GM19455 (cell line): ENCODE results near the gene COLEC12.

ENCODE experiments used
- ATAC-seq: cut with Tn5 transposase; IDR thresholded peaks from one replicate; pipeline ENCODE4 v1.9.1; 2021; ENCODE audit not compliant: unreplicated experiment

COLEC12 gene

DNA sequence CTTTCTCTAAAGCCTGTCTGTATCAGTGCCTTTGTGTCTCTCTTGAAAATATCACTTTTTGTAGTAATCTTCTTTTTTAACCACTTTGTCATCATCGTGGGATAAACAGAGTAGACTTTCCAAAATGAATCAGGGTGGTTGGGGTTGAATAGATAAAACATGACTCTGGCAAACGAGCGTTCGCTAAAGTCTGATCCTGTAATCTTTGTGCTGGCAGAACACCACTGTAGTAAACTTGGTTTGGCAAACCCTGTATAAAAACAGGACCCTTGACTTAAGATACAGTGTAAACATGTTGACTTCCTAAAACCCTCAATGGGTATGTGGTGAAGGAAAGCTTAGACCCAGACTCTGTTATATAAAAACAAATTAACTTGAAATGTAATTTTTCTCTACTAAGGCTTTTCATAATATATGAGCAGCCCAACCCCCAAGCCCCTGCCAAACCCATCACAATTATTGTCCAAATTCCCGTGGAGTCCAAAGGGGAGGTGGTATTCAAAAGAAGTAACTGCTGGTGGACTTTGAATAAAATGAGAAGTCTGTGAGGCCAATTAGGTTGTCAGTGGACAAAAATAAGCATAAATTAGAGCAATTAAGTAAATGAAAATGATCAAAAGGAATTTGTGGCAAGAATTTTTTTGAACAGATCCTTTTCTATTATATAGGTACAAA is 52.2 kb downstream of the COLEC12 start:
- no peak for ATAC-seq

DNA sequence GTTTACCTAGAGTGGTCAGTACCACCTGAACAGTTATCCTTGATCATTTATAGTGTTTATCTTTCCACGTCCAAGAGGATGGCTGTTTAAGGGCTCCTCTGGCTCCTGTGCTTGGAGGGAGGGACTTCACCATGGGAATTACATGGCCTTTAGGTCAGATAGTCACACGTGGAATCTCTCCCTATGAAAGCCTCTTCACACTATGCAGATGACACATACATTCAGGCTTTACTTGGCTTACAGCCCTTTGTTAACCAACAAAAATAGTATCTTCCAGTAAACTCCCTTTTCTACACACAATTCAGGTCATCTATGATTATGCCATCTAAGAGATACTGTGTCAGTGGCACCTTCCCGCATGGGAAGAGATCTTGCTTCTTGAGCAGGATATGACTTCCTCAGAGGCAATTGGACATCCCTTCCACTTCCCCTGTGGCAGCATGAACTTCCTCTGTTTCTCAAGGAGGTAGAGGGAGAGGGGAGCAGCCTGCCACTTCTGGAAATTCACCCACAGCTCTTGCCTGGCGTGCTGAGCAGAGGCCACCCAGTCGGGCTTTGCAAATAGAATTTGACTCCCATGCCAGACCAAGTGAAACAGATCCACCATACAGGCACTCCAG is 53.5 kb downstream of the COLEC12 start:
- ATAC-seq: no peak

DNA sequence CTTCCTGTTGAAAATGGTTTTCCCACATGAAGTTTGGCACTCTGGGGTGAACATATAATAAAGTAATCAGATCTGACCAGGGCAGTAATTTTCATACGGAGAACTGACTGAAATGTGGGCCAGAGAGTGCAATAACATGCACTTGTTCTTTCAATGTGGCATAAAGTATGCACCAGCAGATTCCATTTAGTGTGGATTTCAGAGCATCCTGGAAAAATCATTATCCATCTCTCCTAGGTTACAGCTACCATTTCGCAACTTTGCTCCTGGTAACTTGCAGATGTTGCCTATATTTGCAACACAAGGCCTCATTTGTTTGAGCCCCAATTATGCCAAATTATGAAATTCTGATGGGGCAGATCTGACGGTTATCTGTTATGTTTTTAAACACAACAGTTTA is 55.4 kb downstream of the COLEC12 start:
- ATAC-seq: no peak

DNA sequence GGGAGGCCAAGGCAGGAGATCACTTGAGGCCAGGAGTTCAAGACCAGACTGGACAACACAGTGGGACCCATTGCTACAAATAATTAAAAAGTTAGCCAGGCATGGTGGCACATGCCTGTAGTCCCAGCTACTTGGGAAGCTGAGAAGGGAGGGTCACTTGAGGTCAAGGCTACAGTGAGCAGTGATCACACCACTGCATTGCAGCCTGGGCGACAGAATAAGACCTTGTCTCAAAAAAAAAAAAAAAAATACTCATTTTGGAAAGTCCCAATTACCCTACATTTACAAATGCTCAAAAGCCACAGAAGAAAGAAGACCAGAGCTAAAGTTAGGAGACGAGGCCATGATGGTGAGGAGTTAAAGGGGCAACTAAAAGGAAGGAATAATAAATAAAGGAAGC is 61.9 kb downstream of the COLEC12 start:
- ATAC-seq: no peak

DNA sequence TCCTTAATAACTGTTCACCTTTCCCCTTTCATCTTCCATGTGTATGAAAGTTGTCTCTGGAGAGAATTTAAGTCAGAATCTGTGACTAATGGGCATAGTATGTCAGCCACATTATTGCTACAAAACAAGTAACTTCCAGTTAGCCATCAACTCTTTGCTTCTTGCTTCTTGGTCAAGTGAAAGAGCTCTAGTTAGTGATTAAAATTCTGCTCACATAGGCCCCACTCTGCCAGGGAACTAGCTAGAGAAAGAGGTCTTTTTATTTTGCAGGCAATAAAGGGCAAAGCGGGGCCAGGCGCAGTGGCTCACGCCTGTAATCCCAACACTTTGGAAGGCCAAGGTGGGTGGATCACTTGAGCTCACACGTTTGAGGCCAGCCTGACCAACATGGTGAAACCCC is 64.6 kb downstream of the COLEC12 start:
- no peak for ATAC-seq

DNA sequence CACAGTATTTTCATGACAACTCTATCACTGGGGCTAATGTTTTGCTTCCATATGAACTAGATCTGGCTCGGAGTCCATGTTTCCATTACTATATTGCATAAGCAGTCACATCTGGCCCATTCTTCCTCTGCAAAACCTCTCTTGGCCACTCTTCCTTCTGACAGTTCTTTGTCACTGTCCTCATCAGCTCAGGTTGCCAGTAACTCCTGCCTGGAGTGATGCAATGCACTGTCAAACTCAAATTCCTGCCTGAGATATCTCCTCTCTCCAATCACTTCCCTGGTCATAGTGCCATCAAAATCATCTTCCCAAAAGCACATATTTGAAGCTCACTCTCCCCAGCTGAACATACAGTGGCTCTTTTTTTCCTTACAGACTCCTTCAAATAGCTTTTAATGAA is 66.1 kb downstream of the COLEC12 start:
- no peak for ATAC-seq

DNA sequence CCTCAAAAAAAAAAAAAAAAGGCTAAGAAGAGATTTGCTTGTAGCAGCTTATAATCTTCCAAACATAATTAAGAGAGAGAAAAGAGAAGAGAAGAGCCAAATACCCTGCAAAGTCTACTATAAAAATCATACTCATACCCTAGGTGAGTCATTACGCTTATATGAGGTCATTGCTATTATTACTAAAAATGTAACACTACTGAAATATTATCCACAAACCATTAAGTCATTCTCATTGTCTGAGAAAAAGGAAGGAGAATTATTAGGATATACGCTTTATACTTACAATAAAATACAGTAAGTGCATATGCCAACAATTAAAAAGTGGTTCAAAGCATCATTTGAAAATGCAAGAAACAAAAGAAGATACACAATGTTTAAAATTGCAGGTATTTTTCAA is 66.5 kb downstream of the COLEC12 start:
- no peak for ATAC-seq

DNA sequence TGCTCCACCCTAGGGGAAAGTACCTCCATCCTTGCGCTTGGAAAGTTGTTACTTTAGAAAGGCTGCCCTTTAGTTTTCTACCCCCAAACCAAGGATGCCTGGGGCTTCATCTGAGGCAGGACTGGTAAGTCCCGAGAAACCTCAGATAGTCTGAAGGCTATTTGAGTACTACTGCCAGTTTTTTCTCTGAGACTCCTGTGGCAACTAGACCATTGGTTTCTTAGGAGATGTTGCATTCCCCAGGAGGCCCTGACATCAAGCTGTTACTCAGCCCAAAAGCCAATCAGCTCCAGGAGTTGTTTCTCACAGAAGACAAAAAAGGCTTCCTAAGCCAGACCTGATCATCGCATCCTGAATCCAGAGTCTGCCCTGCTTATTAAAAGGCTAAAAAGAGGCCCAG is 67.2 kb downstream of the COLEC12 start:
- no peak for ATAC-seq

DNA sequence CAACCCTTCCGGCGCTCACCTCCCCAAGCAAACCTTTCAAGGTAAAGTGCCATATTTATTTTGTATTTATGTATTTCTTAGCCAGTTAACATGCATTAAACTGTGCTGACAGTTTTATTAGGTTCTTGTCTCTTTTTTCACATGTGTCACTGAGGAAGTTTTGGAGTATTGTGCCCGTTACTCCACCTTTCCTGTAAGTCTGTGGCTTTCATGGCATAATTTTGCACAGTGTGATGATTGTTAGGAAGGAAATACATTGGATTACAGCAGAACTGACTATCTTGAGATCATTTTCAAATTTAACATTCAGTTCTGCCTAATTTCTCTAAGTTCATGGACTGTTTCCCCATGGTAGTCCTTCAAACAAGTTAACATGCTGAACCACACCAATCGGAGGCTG is 67.7 kb downstream of the COLEC12 start:
- no peak for ATAC-seq

DNA sequence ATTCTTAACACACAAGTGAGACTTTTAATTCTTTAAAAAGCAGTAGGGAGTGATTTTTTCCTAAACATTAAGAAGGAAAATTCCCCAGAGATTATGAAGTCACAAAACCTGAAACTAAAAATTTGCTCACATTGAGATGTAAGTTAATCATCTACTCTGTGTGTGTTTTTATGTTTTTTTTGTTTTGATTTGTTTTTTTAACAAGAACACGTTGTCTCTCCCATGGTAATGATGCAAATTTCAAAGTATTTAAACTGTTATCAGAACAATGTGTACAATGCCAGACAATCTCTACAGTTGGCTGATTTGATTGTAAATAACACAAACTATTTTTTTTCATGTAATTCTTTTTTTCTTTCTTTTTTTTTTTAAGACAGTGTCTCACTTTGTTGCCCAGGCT is 71.5 kb downstream of the COLEC12 start:
- no peak for ATAC-seq

DNA sequence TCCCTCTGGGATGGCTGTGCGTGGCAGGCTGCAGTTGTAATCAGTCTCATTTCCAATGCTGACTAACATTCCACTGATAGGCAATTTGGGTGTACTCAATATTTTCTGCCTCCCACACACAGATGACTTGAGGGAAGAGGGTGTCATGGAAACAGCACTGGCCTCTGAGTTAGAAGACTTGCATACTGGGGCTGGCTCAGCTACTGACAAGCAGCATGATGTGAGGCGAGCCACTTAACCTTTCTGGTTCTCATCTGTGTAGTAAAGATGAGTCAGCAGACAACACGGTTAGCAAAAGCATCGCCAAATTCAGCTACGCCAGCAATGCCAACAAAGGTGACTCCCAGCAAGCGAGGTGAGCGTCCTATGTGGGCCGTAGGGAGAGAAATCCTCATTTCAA is 73.5 kb downstream of the COLEC12 start:
- no peak for ATAC-seq

DNA sequence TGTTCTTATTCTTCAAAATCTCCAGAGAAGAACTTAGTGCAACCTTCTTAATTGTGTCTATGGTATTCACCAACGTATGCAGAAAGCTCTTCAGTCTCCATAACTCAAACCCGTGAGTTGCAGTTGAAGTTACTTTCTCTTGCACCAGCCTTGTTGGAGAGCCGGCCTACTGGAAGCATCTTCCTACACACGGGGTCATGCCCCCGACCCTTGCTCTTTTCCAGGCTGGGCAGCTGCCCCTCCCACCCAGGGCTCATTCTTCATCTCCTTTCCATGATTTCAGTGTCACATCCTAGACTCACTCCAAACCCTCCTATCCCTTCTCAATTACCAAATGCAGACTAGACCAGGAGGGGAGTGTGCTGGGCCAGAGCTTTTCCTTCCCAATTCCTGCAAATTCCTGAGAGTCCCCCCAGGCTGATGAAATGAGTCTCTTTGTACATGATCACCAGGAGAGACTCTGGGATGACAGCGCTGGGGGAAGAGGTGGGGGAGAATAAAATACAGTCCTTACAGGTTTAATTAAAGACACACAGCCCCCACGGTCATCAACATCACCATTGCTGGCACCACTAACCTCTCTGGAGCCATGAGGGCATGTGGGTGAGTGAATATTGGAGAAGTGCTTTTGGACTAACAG is 75.3 kb downstream of the COLEC12 start:
- no peak for ATAC-seq

DNA sequence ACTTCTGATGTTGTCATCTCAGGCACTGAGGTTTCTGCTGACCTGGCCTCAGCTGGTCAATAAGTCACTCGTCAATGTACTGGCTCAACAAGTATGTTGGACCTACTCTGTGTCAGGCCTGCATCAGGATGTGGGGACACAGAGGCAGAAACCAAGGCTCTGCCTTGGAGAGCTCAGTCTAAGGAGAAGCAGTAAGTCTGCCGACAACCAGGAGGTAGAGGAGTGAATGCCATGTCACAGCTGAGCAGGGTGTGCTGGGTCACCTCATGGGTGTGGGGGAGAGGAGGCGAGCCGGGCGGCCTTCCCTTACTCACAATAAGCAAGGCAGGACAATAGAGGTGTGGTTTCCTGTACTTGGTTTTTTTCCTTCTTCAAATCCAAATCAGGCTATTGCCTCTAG is 75.8 kb downstream of the COLEC12 start:
- no peak for ATAC-seq

DNA sequence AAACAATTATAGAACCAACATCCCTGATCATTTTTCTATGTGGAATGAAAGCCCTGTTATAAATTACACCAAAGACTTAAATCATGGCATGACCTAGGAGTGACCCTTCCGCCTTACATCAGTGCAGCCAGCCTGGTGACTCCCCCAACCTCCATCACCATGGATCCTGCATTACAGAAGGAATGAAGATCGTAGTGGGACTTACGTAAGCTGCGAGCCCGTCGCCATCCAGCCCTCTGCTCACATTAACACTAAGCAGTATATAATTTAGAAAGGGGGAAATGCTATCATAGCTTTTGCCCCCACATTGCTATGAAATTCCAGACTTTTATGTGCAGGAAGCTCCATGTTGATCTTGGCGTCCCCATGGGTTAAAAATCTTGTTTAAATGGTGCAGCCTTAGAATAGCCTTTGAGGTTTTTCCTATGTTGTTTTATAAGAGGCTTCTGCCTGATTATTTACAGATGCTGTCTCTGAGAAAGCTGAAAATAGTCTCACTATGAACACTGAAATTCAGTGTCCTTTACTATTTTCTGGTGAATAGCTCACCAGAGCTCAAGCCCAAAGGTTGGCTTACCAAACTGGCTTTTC is 76.3 kb downstream of the COLEC12 start:
- no peak for ATAC-seq

DNA sequence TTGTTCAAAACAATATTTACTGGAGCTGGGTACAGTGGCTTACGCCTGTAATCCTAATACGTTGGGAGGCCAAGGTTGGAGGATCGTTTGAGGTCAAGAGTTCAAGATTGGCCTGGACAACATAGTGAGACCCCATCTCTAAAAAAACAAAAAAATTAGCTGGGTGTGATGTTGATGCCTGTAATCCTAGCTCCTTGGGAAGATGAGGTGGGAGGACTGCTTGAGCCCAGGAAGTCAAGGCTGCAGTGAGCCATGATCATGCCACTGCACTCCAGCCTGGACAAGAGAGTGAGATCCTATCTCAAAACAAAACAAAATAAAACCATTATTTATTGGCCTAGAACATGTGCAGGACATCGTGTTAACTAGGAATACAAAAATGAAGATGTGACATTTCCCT is 77.5 kb downstream of the COLEC12 start:
- ATAC-seq: no peak

DNA sequence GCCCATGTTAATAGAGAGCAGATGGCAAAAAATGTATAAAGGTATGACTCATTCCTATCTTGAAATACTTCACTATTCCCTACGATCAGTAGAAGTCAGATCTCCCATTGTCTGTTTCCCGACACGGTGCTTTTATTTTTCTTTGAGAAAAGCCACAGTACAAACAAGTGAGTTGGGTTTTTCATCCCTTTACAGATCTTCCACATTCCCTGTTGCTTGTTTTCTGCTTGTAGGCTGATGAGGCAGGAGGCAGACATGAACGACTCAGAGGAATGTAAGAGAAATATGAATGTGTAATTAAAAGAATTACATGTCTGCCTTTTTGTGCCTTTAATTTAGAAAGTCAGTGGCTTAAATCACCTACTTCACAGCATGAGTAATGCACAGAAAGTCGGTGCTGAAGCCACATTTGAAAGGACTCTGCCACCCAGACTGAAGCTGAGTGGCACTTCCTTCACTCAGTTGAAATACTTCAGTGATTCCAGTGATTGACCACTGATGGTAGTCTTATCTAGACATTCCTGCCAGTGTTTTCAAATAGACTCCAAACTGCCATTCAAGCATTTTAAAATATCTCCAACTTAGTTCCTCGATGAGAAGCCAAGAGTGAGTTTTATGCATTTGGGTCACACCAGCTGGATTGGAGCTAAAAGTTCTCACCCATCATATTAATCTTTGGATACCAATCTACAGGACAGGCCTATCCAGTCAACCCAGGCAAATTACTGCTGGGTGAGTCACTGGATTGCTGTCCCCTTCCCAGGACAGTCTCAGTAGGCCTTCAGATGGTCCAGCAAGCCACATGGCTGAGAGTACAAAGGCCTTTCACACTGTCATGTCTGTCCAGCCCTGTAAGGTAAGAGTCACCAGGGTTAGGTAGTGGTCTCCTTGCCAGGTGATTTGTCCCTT is 79.0 kb downstream of the COLEC12 start:
- no peak for ATAC-seq

DNA sequence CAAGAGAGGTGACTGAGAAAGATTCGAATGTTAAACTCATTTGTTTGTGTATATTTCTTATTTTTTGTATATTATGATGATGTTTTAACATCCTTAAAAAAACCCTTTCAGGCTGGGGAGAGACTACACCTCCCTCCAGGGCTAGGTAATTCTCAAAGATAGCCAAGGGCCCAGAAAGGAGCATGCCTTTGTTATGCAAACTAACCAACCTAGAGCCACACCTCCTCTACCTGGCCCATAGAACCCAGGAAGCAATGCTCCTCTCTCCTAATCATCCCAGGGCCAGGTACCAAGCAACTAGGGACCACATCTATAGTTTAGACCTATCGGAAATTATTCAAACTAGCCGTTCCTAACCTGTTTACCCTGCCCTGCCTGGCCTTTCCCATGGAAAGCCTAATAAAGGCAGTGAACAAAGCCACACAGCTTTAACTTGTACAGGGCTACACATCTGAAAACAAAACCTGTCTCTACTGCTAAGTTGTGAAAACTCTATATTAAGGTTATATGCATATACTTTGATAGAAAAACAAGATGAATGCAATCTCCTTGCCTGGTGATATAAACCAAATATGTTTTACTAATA is 79.7 kb downstream of the COLEC12 start:
- no peak for ATAC-seq

DNA sequence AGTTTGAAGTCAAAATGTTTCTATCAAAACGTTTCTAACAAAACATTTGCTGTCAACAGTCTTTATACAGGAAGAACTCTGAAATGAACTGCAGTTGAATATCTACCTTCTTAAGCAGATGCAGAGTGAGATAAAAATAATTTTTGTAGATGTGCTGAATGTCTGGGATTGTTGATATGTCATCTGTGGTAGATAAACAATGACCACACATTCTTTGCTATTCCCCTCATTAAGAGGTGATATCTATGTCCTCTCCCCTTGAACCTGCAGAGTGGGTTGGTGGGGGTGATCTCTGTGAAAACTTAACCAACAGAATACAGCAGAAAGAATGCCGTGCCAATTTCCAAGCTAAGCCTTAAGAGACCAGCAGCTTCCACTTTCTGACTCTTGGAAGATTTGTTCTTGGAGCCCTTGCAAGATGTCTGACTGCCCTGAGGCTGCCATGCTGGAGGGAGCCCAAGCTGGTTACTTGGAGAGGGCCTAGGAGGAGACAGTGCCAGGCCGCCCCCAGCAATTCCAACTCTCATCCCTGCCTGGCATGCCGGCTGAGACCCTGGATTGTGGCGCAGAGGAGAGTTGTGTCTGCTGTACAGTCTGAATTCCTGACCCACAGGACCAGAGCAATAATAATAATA is 80.8 kb downstream of the COLEC12 start:
- ATAC-seq: no peak

DNA sequence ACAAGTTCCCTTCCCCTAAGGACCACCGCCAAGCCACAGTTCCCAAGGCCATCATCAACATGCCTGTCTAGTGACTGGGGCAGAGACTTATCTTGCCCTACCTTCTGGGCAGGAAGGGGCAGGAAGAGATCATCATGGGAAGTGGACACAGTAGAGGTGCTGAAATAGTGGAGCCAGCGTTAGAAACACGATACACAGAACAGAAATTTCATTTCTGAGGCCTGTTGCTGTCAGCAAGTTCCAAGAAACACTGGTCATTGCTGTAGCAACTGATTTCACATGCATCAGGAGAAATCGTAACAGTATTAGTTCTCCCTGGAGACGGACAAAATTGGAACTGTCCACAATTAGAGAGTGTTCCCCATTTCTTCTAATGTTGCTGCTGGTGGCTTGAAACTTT is 83.0 kb downstream of the COLEC12 start:
- ATAC-seq: no peak

DNA sequence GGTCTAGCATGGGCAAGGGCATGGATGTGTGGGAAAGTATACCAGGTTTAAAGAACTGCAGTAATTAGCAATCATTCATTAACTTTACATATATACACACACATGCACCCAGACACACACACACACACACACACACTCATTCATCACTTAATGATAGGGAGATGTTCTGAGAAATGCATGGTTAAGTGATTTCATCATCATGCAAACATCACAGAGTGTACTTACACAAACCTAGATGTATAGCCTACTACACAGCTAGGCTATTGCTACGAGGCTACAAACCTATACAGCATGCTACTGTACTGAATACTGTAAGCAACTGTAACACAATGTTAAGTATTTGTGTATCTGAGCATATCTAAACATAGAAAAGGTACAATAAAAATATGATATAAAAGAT is 83.6 kb downstream of the COLEC12 start:
- ATAC-seq: no peak
